ENCODE measurements around the gene PRUNE2.

DNA sequence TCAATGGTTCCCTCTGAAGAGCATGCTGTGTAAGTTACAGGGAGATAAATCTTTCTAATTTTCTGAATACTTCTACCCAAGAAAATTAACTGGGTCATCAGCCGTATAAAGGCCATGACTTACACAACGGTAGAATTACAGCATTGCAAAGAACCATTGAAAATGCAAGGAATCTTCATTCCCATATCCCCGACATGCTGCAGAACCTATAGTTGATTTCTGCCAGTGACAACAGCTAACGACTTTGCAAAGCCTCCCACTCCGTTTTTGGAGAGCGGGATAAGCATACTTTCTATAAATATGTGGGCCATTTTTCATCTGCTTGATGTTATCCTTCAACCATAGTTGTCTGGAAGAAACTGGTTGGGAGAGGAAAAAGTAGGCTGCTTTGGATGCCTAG, 85.5 kb downstream of the PRUNE2 start:
- TF ChIP-seq, protein P1, sequence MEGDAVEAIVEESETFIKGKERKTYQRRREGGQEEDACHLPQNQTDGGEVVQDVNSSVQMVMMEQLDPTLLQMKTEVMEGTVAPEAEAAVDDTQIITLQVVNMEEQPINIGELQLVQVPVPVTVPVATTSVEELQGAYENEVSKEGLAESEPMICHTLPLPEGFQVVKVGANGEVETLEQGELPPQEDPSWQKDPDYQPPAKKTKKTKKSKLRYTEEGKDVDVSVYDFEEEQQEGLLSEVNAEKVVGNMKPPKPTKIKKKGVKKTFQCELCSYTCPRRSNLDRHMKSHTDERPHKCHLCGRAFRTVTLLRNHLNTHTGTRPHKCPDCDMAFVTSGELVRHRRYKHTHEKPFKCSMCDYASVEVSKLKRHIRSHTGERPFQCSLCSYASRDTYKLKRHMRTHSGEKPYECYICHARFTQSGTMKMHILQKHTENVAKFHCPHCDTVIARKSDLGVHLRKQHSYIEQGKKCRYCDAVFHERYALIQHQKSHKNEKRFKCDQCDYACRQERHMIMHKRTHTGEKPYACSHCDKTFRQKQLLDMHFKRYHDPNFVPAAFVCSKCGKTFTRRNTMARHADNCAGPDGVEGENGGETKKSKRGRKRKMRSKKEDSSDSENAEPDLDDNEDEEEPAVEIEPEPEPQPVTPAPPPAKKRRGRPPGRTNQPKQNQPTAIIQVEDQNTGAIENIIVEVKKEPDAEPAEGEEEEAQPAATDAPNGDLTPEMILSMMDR (IDR thresholded peaks at IDR 0.05; ENCODE audit: poor library complexity): no peak
- TF ChIP-seq EZH2 (IDR thresholded peaks at IDR 0.05; ENCODE audit: borderline replicate concordance) (no peak), EZH2phosphoT487 (IDR thresholded peaks at IDR 0.05; ENCODE audit: low read depth, severe bottlenecking, unreplicated experiment) (no peak)

All from hepatocyte (in vitro differentiated cells).